Neural progenitor cell (in vitro differentiated cells): ENCODE measurements around the gene RAG2. TPM values are rescaled to one million over a fixed set of nuclear protein-coding genes. Genes with fewer than 3 reads are reported as not detected.
A peak's percentile ranks its signal among the peaks of the same experiment; 100 is the strongest.

Experiments
- DNase-seq: peaks from one replicate; pipeline ENCODE4 v3.0.0-alpha.2; 2016; ENCODE audit warnings: low spot score
- H2AFZ ChIP-seq: fragments of 200-600 bp; sonication (generic); replicated peaks from 2 replicates; pipeline ENCODE4 v1.6.1; 2016; ENCODE audit warnings: antibody characterized with exemption
- H3F3A ChIP-seq: fragments of 200-600 bp; sonication (generic); 2 replicates; pipeline ENCODE4 v1.6.1; 2016; ENCODE audit warnings: antibody characterized with exemption, low read depth
- H3K27ac ChIP-seq: fragments of 200-600 bp; sonication (generic); 2 replicates; pipeline ENCODE4 v1.5.1; 2016; ENCODE audit warnings: mild to moderate bottlenecking
- H3K27me3 ChIP-seq: fragments of 200-600 bp; sonication (generic); 2 replicates; pipeline ENCODE4 v1.6.1; 2016; ENCODE audit warnings: mild to moderate bottlenecking, moderate library complexity
- H3K36me3 ChIP-seq: fragments of 200-600 bp; sonication (generic); 2 replicates; pipeline ENCODE4 v1.5.1; 2016
- H3K4me1 ChIP-seq: fragments of 200-600 bp; sonication (generic); 2 replicates; pipeline ENCODE4 v1.6.1; 2016; ENCODE audit warnings: mixed run types
- H3K4me2 ChIP-seq: fragments of 200-600 bp; sonication (generic); 2 replicates; pipeline ENCODE4 v1.6.1; 2016
- H3K4me3 ChIP-seq: fragments of 200-600 bp; sonication (generic); 2 replicates; pipeline ENCODE4 v1.5.1; 2016
- H3K79me2 ChIP-seq: fragments of 200-600 bp; sonication (generic); 2 replicates; pipeline ENCODE4 v1.6.1; 2016; ENCODE audit warnings: low read depth
- H3K9ac ChIP-seq: fragments of 200-600 bp; sonication (generic); 2 replicates; pipeline ENCODE4 v1.6.1; 2016
- H3K9me3 ChIP-seq: fragments of 200-600 bp; sonication (generic); 2 replicates; pipeline ENCODE4 v1.5.1; 2016; ENCODE audit warnings: low read depth
- H4K20me1 ChIP-seq: fragments of 200-600 bp; sonication (generic); 2 replicates; pipeline ENCODE4 v1.6.1; 2016; ENCODE audit warnings: low read depth
- H3K27ac Mint-ChIP-seq: 3 replicates; pipeline ENCODE4 v1.8.0; 2021; ENCODE audit warnings: mixed read lengths
- H3K27me3 Mint-ChIP-seq: 2 replicates; pipeline ENCODE4 v1.8.0; 2022; ENCODE audit warnings: low read depth, mild to moderate bottlenecking, inconsistent platforms, moderate library complexity, mixed read lengths; ENCODE audit not compliant: insufficient read depth
- H3K36me3 Mint-ChIP-seq: 3 replicates; pipeline ENCODE4 v1.8.0; 2021; ENCODE audit warnings: mixed read lengths
- H3K4me1 Mint-ChIP-seq: 3 replicates; pipeline ENCODE4 v1.8.0; 2021; ENCODE audit warnings: mixed read lengths
- H3K4me3 Mint-ChIP-seq: 3 replicates; pipeline ENCODE4 v1.8.0; 2021; ENCODE audit warnings: mild to moderate bottlenecking, moderate library complexity, mixed read lengths
- H3K9me3 Mint-ChIP-seq: 3 replicates; pipeline ENCODE4 v1.8.0; 2020; ENCODE audit warnings: mixed read lengths
- CTCF ChIP-seq: fragments of 200-600 bp; sonication (generic); IDR thresholded peaks from 2 replicates; pipeline ENCODE4 v1.5.1; 2017; ENCODE audit warnings: antibody characterized with exemption, mild to moderate bottlenecking
- EZH2 ChIP-seq: fragments of 200-600 bp; sonication (generic); IDR thresholded peaks from 2 replicates; pipeline ENCODE4 v1.6.1; 2017; ENCODE audit warnings: antibody characterized with exemption, mild to moderate bottlenecking, moderate library complexity
- EZH2phosphoT487 ChIP-seq: fragments of 200-600 bp; sonication (generic); IDR thresholded peaks from 2 replicates; pipeline ENCODE4 v1.6.1; 2017; ENCODE audit warnings: antibody characterized with exemption
- total RNA-seq: library from RNA; depleted of rRNA; stranded (reverse); fragments of >200 nt; gene quantifications from 2 replicates; pipeline ENCODE4 v1.2.3, GENCODE V29; 2015; ENCODE audit warnings: low replicate concordance

The RAG2 gene
- total RNA-seq, 1 donor from 2014 or later = 0.15 TPM

GRCh38 chr11:36631774-36632173, 33.7 kb upstream of the RAG2 start:
- no peak overlapping the region for H2AFZ ChIP-seq
- no peaks in the 10 kb centered on the region for H3K36me3 ChIP-seq
- no peak overlapping the region for H3K9ac ChIP-seq
- peaks cover 7% of the 10 kb centered on the region for H3K36me3 Mint-ChIP-seq
- no peak overlapping the region for H3K4me3 ChIP-seq
- no peak for TF ChIP-seq EZH2phosphoT487
- TF ChIP-seq EZH2 = no peak
- no peak for TF ChIP-seq CTCF
- no peaks in the 10 kb centered on the region for H3K9me3 ChIP-seq
- no peak overlapping the region for H3K27ac ChIP-seq
- H4K20me1 ChIP-seq = no peaks in the 10 kb centered on the region
- H3K27me3 ChIP-seq = no peaks in the 10 kb centered on the region
- no peaks in the 10 kb centered on the region for H3K9me3 Mint-ChIP-seq
- DNase-seq = peak; percentile 14
- H3K4me2 ChIP-seq = peak overlapping the region; percentile 41
- no peak overlapping the region for H3K4me3 Mint-ChIP-seq
- peak overlapping the region; percentile 4 for H3K27ac Mint-ChIP-seq
- H3K4me1 ChIP-seq = peaks cover 19% of the 10 kb centered on the region
- H3K27me3 Mint-ChIP-seq = no peaks in the 10 kb centered on the region
- H3K79me2 ChIP-seq = no peaks in the 10 kb centered on the region
- H3K4me1 Mint-ChIP-seq = peaks cover 13% of the 10 kb centered on the region
- no peaks in the 10 kb centered on the region for H3F3A ChIP-seq

- Histone ChIP-seq H3K36me3 (no peaks in the 10 kb centered on the region), H3K9me3 (no peaks in the 10 kb centered on the region)
- H3K9me3 Mint-ChIP-seq = no peaks in the 10 kb centered on the region
These were observed 30.8 kb upstream of the RAG2 start for GRCh38 chr11:36628765-36629244.

GRCh38 chr11:36628141-36628540, 30.1 kb upstream of the RAG2 start:
- H3K4me3 ChIP-seq = no peak overlapping the region
- H3K79me2 ChIP-seq = no peaks in the 10 kb centered on the region
- Mint-ChIP-seq H3K27me3 (no peaks in the 10 kb centered on the region), H3K27ac (no peak overlapping the region), H3K36me3 (no peaks in the 10 kb centered on the region), H3K4me3 (no peak overlapping the region), H3K4me1 (peaks cover 13% of the 10 kb centered on the region), H3K9me3 (no peaks in the 10 kb centered on the region)
- H3K27me3 ChIP-seq = no peaks in the 10 kb centered on the region
- H3K4me2 ChIP-seq = no peak overlapping the region
- no peak overlapping the region for H2AFZ ChIP-seq
- H3K27ac ChIP-seq = no peak overlapping the region
- no peaks in the 10 kb centered on the region for H3F3A ChIP-seq
- H3K4me1 ChIP-seq = peaks cover 19% of the 10 kb centered on the region
- H3K36me3 ChIP-seq = no peaks in the 10 kb centered on the region
- no peak for TF ChIP-seq EZH2
- TF ChIP-seq EZH2phosphoT487 = no peak
- TF ChIP-seq CTCF = no peak
- H3K9me3 ChIP-seq = no peaks in the 10 kb centered on the region
- no peaks in the 10 kb centered on the region for H4K20me1 ChIP-seq
- DNase-seq = no peak
- H3K9ac ChIP-seq = no peak overlapping the region

More at GRCh38 chr11:36628765-36629244, 30.8 kb upstream of the RAG2 start:
- no peaks in the 10 kb centered on the region for H3K79me2 ChIP-seq
- TF ChIP-seq CTCF (no peak), EZH2phosphoT487 (no peak), EZH2 (no peak)
- no peaks in the 10 kb centered on the region for H3K27me3 ChIP-seq
- DNase-seq = peak; percentile 10
- H3K4me1 ChIP-seq = peaks cover 19% of the 10 kb centered on the region
- Mint-ChIP-seq H3K36me3 (peaks cover under 1% of the 10 kb centered on the region), H3K4me3 (no peak overlapping the region), H3K27ac (peak overlapping the region; percentile 13), H3K4me1 (peaks cover 13% of the 10 kb centered on the region), H3K27me3 (no peaks in the 10 kb centered on the region)
- H3K9ac ChIP-seq = no peak overlapping the region
- H2AFZ ChIP-seq = no peak overlapping the region
- peak overlapping the region; percentile 32 for H3K4me2 ChIP-seq
- no peaks in the 10 kb centered on the region for H3F3A ChIP-seq
- no peak overlapping the region for H3K4me3 ChIP-seq
- no peak overlapping the region for H3K27ac ChIP-seq
- no peaks in the 10 kb centered on the region for H4K20me1 ChIP-seq
